HG02884 (cell line): ENCODE results near the gene ZNF117.
A peak's percentile ranks its signal among the peaks of the same experiment; 100 is the strongest.
"Not testable (repeated sequence)": the region's sequence is repeated elsewhere in the genome, so short reads cannot be mapped to it uniquely, and the experiment has no call there.

ENCODE experiments used
- ATAC-seq: cut with Tn5 transposase; IDR thresholded peaks from one replicate; pipeline ENCODE4 v1.9.1; 2021; ENCODE audit warnings: mild to moderate bottlenecking, moderate library complexity; ENCODE audit not compliant: unreplicated experiment

Gene ZNF117

DNA sequence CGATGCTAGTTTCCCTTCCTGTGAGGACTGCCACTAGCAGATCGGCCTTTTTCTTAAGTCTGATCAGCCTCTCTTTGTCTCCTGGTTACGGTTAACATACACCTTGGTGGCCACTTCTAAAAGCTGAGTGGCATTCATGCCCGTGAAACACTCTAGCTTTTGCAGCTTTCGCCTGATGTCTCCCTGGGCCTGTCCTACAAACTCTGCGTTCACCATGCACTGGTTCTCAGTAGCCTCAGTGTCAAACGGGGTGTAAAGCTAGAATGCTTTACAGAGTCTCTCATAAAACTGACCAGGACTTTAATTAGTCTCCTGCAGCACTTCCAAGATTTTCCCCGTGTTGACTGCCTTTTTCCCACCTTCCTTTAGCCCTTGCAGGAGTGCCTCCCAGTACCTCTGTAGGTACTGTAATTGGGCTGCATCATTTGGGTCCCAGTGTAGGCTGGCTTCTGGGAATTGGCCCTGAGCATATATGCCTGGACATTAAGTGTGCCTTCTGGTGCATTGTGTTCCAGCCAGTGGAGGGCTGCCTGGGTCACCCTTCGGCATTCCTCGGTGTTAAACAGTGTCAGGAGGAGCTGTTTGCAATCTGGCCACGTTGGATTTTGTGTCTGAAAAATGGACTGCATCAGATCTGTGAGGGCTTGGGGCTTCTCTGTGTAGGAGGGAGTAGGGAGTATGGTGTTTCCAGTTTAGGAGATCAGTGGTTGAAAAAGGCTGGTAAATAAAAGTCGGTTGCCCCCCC, 6.5 kb upstream of the ZNF117 start:
- no peak for ATAC-seq

DNA sequence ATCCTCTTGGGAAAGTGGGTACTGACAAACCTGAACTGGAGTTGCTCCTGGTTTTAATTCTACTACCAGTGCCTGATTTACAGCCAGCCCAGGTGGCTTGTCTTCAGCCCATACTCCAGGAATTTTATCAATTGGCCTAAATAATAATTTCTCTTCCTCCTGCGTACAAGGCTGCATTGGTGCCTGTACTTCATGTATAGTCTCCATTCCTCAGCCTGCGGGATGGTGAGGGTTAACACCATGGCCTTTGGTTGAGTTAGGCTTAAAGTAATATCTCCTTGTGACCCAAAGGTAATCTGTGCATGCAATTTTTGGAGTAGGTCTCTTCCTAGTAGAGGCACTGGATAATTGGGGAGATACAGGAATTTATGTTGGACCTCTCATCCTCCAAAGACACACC, 5.5 kb upstream of the ZNF117 start:
- ATAC-seq: no peak

DNA sequence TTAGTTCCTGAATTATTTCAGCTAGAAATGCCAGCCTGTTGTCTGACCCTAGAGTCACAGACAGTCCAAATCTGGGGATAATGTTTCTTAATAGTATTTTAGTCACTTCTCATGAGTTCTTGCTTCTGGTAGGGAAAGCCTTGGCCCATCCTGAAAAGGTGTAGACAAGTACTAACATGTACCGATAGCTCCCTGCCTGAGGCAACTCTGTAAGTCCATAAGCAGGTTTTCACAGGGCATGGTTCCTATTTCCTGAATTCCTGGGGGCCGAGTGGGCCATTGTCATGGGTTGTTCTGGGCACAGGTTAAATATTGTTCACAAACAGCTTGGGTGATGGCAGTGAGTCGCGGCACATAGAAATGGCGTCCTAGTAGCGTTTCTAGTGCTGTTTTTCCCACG, 3.1 kb upstream of the ZNF117 start:
- ATAC-seq: no peak

DNA sequence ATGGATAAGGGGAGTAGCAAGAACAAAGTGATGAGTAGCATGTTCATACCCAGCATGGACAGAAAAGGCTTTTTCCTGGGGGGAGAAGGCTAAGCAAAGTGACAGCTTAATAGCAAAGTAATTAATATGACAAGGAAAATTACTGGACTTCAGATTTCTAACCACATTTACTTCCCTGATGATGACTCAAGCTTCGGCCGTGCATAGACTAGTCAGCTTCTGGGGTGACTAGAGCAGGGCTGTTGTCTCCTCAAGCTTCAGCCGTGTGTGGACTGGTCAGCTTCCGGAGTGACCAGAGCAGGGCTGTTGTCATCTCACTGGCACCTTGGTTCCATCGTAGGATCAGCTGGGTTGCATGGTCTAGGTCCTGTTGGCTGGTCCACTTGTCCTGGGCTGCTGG, 2.1 kb upstream of the ZNF117 start:
- ATAC-seq: no peak

DNA sequence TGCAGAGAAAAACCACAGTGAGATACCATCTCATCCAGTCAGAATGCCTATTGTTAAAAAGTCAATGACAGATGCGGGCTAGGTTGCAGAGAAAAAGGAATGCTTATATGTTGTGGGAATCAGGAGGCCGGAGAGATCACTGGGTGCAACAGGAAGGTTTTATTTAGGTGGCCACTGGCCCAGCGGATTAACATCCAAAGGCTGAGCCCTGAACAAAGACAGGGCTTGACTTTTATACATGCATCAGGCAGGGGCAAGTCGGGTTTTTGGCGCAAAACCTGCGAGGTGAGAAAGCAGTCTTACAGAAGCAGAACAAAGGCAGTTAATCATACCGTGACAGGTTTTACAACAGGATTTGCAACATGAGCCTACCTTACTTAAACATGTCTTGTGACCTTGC, 620 bp downstream of the ZNF117 start:
- ATAC-seq: no peak

DNA sequence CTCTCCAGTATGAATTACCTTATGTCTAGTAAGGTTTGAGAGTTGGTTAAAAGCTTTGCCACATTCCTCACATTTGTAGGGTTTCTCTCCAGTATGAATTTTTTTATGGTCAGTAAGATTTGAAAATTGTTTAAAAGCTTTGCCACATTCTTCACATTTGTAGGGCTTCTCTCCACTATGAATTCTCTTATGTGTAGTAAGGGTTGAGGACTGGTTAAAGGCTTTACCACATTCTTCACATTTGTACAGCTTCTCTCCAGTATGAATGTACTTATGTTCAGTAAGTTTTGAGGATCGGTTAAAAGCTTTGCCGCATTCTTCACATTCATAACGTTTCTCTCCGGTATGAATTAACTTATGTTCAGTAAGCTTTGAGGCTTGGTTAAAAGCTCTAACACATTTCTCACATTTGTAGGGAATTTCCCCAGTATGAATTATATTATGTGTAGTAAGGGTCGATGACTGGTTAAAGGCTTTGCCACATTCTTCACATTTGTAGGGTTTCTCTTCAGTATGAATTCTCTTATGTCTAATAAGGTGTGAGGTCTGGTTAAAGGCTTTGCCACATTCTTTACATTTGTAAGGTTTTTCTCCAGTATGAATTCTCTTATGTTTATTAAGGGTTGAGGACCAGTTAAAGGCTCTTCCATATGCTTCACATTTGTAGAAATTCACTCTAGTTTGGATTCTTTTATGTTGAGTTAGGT, 12.2 kb downstream of the ZNF117 start:
- ATAC-seq: no peak

DNA sequence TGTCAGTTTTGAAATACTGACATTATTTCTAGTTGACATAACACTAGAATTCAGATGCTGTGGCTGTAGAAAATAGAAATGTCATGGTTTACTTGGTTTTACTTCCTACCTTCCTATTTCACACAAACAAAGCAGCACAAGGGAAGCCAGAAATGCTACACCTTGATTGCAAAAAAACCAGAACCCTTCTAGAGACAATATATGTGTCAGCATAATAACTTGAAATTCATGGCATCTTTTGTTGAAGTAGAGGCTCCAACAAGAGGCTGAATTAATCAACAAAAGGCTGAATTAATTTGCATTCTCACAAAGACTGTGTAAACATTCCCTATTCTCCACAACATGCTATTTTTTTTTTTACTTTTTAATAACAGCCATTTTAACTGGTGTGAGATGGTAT, 25.2 kb downstream of the ZNF117 start:
- no peak for ATAC-seq

DNA sequence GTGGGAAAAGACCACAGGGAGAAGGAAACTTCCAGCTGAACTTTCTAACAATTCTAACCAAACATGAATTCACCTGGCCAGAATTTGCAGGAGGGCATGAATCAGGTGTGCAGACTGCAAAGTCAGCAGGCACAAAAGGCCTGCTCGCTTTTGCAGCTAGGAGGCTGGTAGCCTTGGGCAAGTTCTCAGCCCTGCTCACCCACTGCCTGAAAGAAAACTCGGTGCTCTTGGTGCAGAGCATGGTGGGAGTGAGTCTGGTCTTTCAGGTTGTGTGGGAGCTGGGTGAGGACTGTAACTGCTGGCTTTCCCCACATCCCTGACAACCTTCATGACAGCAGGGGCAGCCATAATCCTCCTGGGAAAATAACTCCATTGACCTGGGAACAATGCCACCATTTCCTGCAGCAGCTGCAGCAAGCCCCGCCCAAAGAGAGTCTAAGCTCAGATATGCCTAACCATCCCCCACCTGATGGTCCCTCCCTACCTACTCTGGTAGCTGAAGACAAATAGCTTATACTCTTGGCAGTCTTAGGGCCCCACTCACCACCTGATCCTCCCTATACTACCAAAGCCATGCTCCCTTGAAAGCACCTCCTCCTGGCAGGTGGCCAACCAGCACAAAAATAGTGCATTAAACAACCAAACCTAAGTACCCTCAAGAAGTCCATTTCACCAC, 31.6 kb downstream of the ZNF117 start:
- no peak for ATAC-seq

DNA sequence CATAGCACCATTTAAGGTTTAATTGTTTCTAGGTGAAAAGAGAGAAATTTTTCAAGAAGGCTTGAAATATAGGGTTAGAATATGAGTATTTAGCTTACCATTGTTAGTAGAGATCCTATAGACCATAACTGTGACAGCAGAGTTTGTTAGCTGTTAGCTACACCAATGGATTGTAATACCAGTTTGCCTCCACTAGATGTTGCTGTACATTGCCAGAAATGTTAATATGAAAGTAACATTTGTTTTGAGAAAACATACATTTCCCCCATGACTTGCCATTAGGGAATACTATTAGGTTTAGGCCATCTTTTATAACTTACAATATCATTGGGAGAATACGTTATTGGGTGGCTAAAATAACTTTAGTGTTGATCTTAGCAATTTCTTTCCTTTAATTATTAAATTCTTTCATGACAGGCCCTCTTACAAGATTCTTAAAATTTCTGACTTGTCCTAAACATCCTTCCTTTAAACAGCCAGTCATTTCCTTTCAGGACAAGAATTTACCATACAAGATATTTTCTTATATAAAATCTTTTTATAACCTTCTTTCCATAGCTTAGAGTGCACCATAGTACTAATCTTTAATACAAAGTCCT, 39.5 kb downstream of the ZNF117 start:
- ATAC-seq: peak; percentile 68

DNA sequence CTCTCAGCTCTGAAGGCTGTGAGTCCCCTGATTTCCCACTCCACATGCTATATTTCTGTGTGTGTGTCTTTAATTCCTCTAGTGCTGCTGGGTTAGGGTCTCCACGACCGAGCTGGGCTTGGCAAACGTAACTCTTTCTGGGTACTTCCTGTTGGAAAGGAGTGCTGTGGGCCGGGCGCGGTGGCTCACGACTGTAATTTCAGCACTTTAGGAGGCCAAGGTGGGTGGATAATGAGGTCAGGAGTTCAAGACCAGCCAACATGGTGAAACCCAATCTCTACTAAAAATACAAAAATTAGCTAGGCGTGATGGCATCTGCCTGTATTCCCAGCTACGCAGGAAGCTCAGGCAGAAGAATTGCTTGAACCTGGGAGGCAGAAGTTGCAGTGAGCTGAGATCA, 40.2 kb downstream of the ZNF117 start:
- not testable (repeated sequence) for ATAC-seq

DNA sequence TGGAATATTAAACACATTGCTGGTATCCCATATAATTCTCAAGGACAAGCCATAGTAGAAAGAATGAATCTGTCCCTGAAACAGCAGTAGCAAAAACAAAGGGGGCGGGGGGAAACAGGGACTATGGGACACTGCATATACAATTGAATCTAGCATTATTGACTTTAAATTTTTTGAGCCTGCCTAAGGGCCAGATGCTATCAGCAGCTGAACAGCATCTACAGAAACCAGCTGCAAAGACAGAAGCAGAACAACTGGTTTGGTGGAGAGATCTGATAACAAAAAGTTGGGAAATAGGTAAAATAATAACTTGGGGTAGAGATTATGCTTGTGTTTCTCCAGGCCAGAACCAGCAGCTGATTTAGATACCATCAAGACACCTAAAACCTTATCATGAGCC, 42.1 kb downstream of the ZNF117 start:
- not testable (repeated sequence) for ATAC-seq

DNA sequence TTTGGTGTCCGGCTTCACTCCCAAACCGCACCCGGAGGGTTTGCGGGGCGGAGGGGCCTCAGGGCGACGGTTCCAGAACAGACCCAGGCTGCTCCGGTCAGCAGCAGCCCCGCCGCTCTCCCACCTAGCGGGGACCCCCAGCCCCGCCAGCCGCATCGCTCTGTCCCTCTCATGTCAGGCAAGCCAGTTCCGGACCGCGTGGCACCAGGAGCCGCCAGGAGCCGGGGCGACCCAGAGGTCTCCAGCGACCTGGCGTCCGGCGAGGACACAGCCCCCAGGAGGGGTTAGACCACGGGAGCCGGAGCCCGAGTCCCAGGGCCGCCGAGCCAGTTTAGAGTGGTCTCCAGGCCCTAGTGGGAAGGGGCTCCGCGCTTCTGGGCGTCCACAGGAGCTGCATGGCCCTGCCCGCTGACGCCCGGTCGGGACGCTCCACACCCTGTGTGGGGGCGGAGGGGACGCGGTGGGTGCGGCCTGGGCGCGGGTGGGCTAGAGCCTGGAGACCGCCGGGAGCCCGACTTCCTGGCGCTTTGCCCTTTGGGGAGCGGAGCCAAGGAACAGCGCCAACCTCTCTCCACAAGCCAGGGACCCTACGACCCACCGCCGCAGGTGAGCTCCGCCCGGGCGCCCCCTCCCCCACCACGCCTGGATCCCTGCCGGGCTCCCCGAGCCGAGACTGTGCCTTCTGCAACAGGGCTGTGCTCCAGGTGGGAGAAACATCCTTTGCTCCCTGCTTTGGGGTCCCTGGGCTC, 43.4 kb downstream of the ZNF117 start:
- no peak for ATAC-seq

DNA sequence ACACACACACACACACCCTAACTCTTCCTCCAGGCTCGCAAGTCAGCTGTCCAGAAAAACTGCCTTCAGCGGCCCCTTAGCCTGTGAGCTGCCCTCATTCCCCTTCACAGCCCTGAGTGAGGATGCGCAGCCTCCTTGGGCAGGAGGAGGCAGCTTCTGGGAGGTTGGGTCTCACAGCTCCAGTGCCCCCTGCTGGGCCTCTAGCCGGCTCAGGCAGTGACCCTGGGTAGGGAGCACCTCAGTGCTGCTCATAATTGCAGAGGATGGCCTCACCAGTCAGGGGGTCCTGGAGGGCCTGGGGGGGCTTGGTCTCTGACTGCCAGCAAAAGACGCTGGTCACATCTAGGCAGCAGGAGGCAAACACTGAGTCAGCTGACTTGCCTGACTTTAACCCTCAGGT, 44.1 kb downstream of the ZNF117 start:
- no peak for ATAC-seq

DNA sequence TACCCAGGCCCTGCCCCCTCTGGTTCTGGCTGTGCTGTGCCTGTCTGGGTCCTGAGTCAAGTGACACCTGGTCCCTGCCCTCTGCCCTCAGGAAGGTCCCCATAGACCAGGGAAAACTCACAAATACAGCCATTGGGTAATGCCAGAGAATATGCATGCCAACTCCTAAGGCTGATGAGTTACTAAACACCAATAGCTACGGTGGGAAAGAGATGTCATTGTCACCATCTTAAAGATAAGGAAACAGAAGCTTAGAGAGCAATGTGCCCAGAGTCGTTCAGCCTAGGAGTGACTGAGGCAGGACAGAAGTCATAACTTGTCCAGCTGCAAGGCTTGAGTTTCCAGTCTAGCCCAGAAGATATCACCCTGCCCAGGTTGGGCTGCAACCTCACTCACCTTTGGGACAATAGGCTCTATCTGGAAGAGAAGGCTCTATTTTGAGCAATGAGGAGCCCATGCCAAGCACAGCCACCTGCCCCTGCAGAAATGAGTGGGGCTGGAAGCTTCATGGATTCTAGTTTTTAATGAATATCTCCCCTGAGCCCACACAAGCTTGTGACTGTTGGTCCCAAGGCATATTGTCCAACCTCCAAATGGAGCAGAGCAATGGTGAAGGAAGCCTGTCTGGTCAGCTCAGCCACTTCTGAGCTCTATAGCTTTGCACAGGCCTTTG, 45.2 kb downstream of the ZNF117 start:
- no peak for ATAC-seq

DNA sequence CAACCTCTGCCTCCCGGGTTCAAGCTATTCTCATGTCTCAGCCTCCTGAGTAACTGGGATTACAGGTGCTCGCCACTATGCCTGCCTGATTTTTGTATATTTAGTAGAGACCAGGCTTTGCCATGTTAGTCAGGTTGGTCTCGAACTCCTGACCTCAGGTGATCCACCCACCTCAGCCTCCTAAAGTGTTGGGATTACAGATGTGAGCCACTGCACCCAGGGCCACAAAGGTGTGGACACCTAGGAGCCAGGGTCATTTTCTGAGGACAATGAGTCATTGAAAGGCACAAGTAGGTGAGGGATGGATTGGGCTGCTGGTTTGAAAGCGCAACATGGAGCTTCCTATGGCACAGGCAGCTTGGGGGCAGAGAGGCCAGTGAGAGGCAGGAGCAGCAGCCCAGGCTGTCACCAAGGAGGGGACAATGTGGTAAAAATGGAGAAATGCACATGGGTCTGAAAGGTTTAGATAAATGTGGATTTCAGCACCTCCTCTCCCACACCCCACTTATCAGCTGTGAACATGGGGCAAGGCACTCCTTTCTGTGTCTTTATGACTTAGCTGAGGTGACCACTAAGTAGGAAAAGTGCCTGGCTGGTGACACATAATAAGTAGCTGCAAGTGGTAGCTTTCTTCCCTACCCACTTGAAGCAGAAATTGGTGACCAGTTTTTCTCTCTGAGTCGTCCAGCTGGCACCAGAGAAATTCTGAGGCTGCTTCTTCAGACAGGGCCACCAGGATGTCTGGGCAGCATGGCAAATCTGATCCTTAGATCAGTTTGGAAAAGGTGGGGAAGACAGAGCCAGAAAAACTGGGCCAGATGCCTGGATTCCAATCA, 46.0 kb downstream of the ZNF117 start:
- ATAC-seq: not testable (repeated sequence)

DNA sequence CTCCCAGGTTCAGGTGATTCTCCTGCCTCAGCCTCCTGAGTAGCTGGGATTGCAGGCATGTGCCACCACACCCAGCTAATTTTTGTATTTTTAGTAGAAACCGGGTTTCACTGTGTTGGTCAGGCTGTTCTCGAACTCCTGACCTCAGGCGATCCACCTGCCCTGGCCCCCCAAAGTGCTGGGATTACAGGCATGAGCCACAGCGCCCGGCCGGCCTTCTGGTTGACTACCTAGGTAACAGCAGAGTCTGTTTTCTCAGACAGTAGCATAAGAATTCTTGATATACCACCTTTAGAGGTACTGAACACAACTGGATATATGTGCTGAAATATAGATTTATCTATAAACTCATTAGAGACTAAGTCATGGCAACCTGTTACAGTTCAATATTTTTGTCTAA, 50.8 kb downstream of the ZNF117 start:
- ATAC-seq: not testable (repeated sequence)

DNA sequence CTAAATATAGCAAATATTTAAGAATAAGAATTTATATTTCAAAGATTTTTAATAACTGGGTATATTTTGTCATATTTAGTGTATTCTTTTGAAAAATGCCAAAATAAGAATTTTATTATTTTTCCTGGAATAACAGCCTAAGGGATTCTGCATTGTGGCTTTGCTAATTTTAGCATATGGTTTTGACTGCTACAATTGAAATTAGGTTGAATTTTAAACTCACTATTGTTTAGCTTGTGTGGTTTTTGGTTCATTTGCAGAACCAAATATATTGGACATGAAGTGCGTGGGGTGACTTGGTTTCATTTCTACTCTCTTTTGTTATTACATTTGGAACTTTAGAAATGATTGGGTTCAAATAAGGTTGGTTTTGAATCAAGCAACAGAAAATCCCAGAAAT, 52.3 kb downstream of the ZNF117 start:
- ATAC-seq: no peak

DNA sequence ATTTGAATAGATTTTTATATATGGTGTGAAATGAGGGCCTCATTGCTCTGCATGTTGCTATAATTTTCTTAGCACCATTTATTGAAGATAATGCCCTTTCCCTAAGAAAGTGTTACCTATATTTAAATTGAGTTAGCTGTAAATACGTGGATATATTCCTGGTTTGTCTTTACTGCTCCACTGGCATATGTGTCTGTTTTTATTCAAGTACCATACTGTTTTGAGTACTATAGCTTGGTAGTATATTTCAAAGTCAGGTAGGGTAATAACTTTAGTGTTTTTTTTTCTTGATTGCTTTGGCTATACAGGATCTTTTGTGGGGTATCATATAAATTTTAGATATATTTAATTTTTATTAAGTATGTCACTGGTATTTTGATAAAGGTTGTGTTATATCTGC, 56.4 kb downstream of the ZNF117 start:
- no peak for ATAC-seq
